Inflammatory macrophage treated with lipopolysaccharide for 1 hour (primary cell): ENCODE measurements around the gene CD81.

ENCODE experiments used
- DNase-seq, 2 donors: peaks; one replicate each; pipeline ENCODE4 v3.0.0-alpha.2; 2020 to 2022

The CD81 gene

DNA sequence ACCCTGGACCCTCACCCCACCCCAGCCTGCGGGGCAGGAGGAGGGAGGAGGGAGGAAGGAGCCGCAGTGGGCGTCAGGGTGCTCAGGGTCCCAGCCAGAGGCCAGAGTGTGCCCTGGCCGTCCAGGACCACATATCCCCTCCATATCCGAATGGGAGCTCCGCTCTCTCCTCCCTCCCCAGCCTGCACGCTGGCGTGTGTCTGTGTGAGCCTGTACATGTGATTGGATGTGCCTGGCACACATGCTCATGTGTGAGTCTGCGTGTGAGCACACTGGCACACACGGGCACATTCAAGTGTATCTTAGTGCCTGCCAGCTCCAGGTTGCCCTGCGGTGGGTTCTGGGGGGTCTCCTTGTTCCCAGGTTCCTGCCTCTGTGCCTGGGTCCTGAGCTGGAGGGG is 31.6 kb downstream of the CD81 start:
- no peak for DNase-seq

DNA sequence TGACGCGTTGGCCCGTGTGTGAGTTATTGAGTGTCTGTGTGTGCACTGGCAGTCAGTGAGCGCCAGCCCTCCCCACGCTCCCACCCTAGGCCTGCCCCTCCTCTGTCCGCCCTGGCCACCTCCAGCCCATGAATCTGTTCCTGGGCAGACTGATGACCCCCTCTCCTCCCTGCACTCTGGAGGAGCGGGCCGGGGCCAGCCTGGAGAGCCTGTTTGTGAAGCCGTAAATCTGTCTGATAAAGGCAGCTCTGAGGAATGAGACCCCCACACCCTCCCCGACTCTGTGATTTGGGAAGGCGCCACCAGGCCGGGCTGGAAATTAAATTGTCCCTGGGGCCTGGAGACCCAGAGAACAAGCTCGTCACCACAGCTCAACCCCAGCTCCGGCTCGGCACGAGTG is 32.0 kb downstream of the CD81 start:
- no peak for DNase-seq

- DNase-seq = peak; percentile 9 to 30
These were observed 32.7 kb downstream of the CD81 start for GRCh38 chr11:2409611-2410468.

- DNase-seq = no peak
These were observed 33.5 kb downstream of the CD81 start for GRCh38 chr11:2410616-2411015.

- DNase-seq = no peak
These were observed 34.6 kb downstream of the CD81 start for GRCh38 chr11:2411446-2412305.

DNA sequence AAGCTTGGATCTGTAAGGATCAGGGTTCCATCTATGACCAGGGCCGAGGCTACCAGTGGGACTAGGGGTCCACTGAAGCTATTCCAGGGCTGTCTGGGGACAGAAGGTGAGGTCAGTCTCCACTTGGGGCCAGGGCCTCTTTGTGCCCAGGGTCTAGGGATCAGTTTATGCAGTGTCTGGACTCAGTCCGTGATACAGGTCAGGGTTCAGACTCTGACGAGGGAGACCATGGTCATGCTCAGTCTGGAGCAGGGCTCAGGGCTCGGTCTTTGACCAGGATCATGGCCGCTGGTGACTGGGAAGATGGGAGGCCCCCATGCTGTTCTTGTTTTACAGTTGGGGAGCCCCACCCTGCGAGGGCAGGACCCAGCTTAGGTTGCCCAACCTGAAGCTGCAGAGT is 35.2 kb downstream of the CD81 start:
- DNase-seq = no peak

GRCh38 chr11:2413742-2414579 is 36.9 kb downstream of the CD81 start:
- no peak for DNase-seq

DNA sequence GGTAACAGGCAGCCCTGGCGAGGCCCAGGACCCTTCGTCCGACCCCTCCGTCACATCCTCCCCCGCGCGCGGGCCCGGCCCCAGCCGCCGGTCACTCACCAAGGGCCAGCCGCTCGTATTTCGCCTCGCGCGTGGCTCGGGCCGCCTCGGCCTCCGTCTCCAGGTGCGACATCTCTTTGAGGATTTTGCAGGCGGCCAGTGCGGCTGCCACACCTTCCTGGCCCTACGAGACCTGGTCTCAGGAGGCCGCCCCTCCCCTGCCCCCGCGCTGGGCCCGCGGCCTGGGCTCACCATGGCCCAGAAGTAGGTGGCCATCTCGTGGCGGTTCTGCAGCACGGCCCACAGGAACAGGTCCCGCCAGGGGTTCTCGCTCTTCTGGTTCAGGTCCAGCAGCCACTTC is 37.5 kb downstream of the CD81 start:
- DNase-seq = no peak

GRCh38 chr11:2415171-2415570 is 38.1 kb downstream of the CD81 start:
- no peak for DNase-seq

DNA sequence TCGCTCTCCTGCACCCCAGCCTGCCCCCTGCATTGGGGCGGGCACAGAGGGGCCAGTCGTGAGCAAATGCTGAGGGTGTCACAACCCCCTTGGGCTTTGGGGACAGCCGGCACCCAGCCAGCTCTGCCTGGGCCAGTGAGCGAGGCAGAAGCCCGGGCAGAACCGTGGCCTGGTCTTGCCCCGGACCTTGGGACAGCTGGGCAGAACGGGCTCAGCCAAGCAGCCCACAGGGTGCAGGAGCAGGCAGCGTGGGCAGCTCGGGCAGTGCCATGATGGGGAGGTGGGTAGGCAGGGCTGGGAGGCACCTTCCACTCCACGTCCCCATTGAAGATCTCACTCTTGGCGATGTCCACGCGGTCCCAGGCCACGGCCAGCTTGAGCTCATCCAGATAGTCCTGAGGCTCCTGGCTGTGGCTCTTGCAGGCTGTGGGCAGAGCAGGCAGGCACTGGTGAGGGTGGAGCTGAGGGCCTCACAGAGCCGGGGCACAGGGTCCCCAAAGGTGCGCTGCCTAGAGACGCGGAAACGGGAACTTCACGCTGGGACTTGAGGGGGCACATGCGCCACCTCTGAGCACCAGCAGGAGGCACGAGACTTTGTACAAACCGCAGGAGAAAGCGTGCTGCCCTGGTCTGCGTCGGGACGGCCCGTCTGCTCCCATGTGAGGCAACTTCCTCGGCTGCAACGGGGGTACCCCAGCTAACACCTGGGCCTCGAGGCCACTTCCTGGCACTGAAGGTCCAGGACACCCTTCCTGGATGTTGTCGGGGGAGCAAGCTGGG is 38.7 kb downstream of the CD81 start:
- no peak for DNase-seq

DNA sequence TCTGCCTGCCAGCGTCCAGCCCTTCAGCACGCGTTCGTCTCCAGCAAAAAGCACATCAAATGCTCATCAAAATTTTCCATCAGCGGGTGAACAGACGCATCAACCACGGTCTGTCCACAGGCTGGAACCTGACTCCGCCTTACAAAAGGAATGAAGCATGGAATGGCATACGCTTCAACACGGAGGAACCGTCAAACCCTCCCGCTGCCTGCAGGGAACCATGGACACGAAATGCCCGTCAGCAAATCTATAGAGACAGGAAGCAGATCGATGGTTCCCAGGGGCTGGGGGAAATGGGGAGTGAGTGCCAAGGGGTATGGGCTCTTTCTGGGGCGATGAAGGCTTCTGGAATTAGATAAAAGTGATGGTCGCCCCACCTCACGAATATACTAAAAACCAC is 39.7 kb downstream of the CD81 start:
- DNase-seq = no peak

DNA sequence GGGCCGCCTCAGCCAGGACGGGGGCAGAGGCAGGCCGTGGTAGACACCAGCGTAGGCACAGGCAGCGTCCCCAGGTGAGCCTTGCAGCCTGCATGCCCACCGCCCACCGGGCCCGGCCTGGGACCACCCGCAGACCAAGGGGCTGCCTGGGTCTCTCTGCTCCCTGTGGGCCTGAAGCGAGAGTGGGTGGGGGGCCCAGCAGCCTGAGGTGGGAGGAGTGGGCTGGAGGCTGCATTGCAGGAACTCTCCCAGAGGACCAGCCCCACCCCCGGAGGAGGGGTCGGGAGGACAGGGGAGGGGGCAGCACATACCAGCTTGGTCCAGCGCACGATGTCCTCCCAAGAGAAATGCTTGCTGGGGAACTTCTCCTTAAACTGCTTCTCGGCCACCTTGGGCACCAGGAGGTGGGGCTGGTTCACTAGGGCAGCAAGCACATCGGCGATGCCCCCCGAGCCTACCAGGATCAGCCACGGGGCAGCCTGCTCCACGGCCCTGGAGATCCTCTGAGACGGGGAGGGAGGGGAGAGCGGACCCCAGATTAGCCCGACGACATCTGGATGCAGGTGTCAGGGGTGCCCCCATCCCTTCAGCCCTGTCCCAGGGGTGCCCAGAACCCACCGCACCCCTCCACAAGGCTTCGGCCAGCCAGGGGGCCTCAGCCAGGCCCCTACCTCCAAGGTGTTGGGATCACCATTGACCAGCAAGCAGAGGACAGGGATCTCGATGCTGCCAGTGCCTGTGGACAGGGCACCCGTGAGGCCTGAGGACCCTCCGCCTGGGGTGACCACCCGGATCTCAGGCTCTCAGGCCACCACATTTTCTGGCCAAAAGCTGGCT is 41.0 kb downstream of the CD81 start:
- DNase-seq = no peak

GRCh38 chr11:2418693-2419360 is 41.7 kb downstream of the CD81 start:
- DNase-seq = no peak

- peak; percentile 61 to 87 for DNase-seq
These were observed 42.8 kb downstream of the CD81 start for GRCh38 chr11:2419638-2420501.

DNA sequence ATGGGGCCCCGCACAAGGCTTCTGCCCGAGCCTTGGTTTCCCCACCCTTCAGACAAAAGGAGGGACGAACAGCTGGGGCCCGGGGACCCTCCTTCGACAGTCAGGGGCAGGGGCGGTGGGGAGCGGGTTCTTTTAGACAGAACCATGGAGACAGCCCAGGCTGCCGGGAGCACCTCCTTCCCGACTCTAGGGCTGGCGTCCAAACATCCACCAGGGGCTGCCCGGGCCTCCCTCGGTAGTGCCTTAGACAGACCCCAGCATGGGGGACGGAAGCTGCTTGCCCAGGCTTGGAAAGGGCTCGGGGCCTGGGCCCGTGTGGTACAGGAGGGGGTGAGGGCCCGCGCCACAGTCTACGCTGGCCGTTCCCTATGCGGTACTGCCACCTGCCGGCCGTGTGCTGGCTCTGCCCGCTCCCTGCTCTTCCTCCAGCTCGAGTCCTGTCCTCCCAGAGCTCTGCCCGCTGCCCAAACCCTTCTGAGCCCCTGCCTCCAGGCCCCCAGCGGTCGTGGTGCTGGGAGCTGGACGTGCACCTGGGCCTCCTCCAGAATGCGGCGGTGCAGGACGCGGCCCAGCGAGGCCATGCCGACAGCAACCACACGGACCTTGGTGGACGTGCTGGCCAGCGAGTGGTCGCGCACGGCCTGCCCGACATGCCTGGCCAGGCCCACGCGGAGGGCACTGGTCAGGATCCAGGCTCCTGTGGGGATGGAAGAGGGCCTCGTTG is 43.6 kb downstream of the CD81 start:
- peak; percentile 51 to 86 for DNase-seq

GRCh38 chr11:2421226-2421994 is 44.3 kb downstream of the CD81 start:
- no peak for DNase-seq

DNA sequence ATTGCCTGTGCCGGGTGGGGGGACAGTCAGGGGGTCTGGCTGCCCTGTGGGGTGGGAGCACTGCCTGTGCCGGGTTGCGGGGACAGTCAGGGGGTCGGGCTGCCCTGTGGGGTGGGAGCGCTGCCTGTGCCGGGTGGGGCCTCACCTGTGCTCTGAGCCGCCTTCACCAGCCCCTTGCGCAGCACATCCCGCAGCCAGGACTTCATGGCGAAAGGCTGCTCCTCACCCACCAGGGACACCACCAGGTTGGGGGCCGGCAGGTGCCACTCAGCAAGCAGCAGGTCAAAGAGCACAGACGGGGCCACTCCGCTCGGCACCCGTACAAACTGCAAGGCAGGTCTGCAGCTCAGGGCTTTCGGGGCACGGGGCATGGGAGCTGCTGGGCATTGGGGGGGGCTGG is 44.9 kb downstream of the CD81 start:
- DNase-seq = no peak

DNA sequence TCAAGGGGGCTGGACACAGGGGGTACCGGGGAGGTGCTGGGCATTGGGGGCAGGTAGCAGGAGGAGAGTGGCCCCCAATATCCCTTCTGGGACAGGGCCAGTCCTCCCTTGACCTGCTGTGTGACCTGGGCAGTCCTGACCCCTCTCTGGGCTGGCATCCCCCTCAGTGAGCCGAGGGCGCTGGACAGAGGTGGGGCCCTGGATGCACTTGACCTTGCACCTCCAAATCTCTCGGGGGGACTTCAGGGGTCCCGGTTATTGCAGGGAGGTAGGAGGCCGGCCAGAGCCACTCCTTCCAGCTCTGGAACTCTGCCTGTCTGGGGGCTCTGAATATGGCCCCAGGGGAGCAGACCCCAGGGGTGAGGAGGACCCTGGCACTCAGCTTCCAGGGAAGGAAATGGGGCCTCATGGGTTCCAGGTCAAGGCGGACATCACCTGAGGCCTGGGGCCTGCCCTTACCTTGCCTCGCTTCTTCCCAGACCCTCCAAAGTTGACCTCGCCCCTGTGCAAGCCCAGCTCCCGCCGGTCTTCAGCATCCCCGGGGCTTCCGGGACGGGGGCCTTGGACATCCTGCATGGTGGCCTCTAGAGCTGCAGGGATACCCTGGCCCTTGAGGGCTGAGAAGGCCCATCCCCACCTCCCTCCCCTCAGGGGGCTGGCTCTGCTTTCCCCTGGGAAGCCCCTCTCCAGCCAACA is 45.5 kb downstream of the CD81 start:
- no peak for DNase-seq
